ENCODE measurements around the gene ARHGAP18.

The ARHGAP18 gene

GRCh38 chr6:129568015-129568414, 142.0 kb downstream of the ARHGAP18 start:
- ChIA-PET POLR2A (no interaction called here), CTCF (interaction anchor here (0.6 to 7.1 kb wide), 12 partner anchors 9 to 1054 kb away, joined by 3 to 113 read pairs (median 3); no protein-coding TSS in a partner anchor)
- TF ChIP-seq PRDM10 (tag by site-specific recombination; IDR thresholded peaks at IDR 0.05) (no peak), ZNF157 (tag by site-specific recombination; IDR thresholded peaks at IDR 0.05) (no peak), OVOL3 (tag by site-specific recombination; IDR thresholded peaks at IDR 0.05) (no peak), ZBTB11 (tag by site-specific recombination; conservative IDR thresholded peaks at IDR 0.05; ENCODE audit: low read depth) (no peak), ZNF416 (tag by site-specific recombination; IDR thresholded peaks at IDR 0.05) (no peak), ZNF704 (tag by site-specific recombination; IDR thresholded peaks at IDR 0.05) (no peak), ZNF510 (tag by site-specific recombination; IDR thresholded peaks at IDR 0.05; ENCODE audit: insufficient replicate concordance) (no peak), OSR2 (tag by site-specific recombination; IDR thresholded peaks at IDR 0.05) (no peak), ZNF660 (tag by site-specific recombination; IDR thresholded peaks at IDR 0.05) (no peak), PATZ1 (tag by site-specific recombination; IDR thresholded peaks at IDR 0.05) (no peak), ZNF701 (tag by site-specific recombination; IDR thresholded peaks at IDR 0.05) (no peak), KLF9 (tag by site-specific recombination; IDR thresholded peaks at IDR 0.05; ENCODE audit: low read depth) (no peak), PRDM6 (tag by site-specific recombination; IDR thresholded peaks at IDR 0.05) (no peak), ZNF830 (tag by site-specific recombination; IDR thresholded peaks at IDR 0.05; ENCODE audit: low read depth) (no peak), ZBTB48 (tag by site-specific recombination; IDR thresholded peaks at IDR 0.05) (no peak), ZNF132 (tag by site-specific recombination; IDR thresholded peaks at IDR 0.05; ENCODE audit: borderline replicate concordance) (no peak)
- Histone ChIP-seq H3K4me3 (ENCODE audit: low read depth, low read length) (no peak overlapping the region), H3K9me3 (ENCODE audit: control insufficient read depth, insufficient read depth, low read depth, low read length) (no peaks in the 10 kb centered on the region), H3K27ac (ENCODE audit: extremely low read depth, low read depth, low read length) (no peak overlapping the region), H3K4me1 (ENCODE audit: control insufficient read depth, insufficient read depth, low read length) (no peaks in the 10 kb centered on the region), H3K36me3 (ENCODE audit: control insufficient read depth in 2 of 2, insufficient read depth in 1 of 2, low read length in 2 of 2) (no peaks in the 10 kb centered on the region)
